GM23338 (cell line): ENCODE measurements around the gene NFKB1. TPM values are rescaled to one million over a fixed set of nuclear protein-coding genes. Genes with fewer than 3 reads are reported as not detected.

Experiments used
- ATAC-seq: fragments of 200-7000 bp; cut with Tn5 transposase; 3 replicates; pipeline ENCODE4 v1.9.1; 2020
- DNase-seq: peaks from one replicate; pipeline ENCODE4 v3.0.0-alpha.2; 2015; ENCODE audit warnings: low spot score
- H2AFZ ChIP-seq: fragments of 200-600 bp; sonication (generic); 2 replicates; pipeline ENCODE4 v1.8.0; 2016; ENCODE audit warnings: antibody characterized with exemption, mild to moderate bottlenecking, moderate library complexity
- H3F3A ChIP-seq: fragments of 200-600 bp; sonication (generic); replicated peaks from 2 replicates; pipeline ENCODE4 v1.8.0; 2017; ENCODE audit warnings: antibody characterized with exemption, mixed run types, low read depth
- H3K27ac ChIP-seq: fragments of 200-600 bp; sonication (generic); 2 replicates; pipeline ENCODE4 v1.6.1; 2016; ENCODE audit warnings: low read depth
- H3K27me3 ChIP-seq: fragments of 200-600 bp; sonication (generic); 2 replicates; pipeline ENCODE4 v1.8.0; 2016; ENCODE audit warnings: mild to moderate bottlenecking, mixed run types, moderate library complexity; ENCODE audit not compliant: insufficient read depth
- H3K36me3 ChIP-seq: fragments of 200-600 bp; sonication (generic); 2 replicates; pipeline ENCODE4 v1.8.0; 2016; ENCODE audit warnings: mild to moderate bottlenecking; ENCODE audit not compliant: insufficient read depth
- H3K4me1 ChIP-seq: fragments of 200-600 bp; sonication (generic); 2 replicates; pipeline ENCODE4 v1.8.0; 2016; ENCODE audit warnings: mild to moderate bottlenecking, moderate library complexity; ENCODE audit not compliant: insufficient read depth
- H3K4me2 ChIP-seq: fragments of 200-600 bp; sonication (generic); 2 replicates; pipeline ENCODE4 v1.7.1; 2017; ENCODE audit warnings: mixed run types
- H3K4me3 ChIP-seq: fragments of 200-600 bp; sonication (generic); 2 replicates; pipeline ENCODE4 v1.6.1; 2016; ENCODE audit warnings: mixed run types
- H3K79me2 ChIP-seq: fragments of 200-600 bp; sonication (generic); replicated peaks from 2 replicates; pipeline ENCODE4 v1.8.0; 2017; ENCODE audit warnings: mild to moderate bottlenecking; ENCODE audit not compliant: insufficient read depth
- H3K9me2 ChIP-seq: fragments of 200-600 bp; sonication (generic); 2 replicates; pipeline ENCODE4 v1.8.0; 2017; ENCODE audit not compliant: insufficient read depth
- H4K20me1 ChIP-seq: fragments of 200-600 bp; sonication (generic); replicated peaks from 2 replicates; pipeline ENCODE4 v1.8.0; 2017; ENCODE audit warnings: mild to moderate bottlenecking; ENCODE audit not compliant: insufficient read depth
- H3K27ac Mint-ChIP-seq: 2 replicates; pipeline ENCODE4 v1.8.0; 2020; ENCODE audit warnings: inconsistent platforms, mild to moderate bottlenecking, moderate library complexity, mixed read lengths
- H3K27me3 Mint-ChIP-seq: 3 replicates; pipeline ENCODE4 v1.8.0; 2022; ENCODE audit warnings: low read depth, mild to moderate bottlenecking, moderate library complexity, mixed read lengths, inconsistent platforms; ENCODE audit not compliant: insufficient read depth, poor library complexity
- H3K36me3 Mint-ChIP-seq: 3 replicates; pipeline ENCODE4 v1.8.0; 2021; ENCODE audit warnings: low read depth, mild to moderate bottlenecking, inconsistent platforms, moderate library complexity, mixed read lengths
- H3K4me1 Mint-ChIP-seq: 3 replicates; pipeline ENCODE4 v1.8.0; 2020; ENCODE audit warnings: mild to moderate bottlenecking, inconsistent platforms, mixed read lengths
- H3K4me3 Mint-ChIP-seq: 3 replicates; pipeline ENCODE4 v1.8.0; 2021; ENCODE audit warnings: moderate library complexity, mild to moderate bottlenecking, inconsistent platforms, mixed read lengths
- H3K9me3 Mint-ChIP-seq: 3 replicates; pipeline ENCODE4 v1.8.0; 2020; ENCODE audit warnings: moderate library complexity, mild to moderate bottlenecking, inconsistent platforms, mixed read lengths
- JUNB ChIP-seq: IDR thresholded peaks from one replicate; pipeline ENCODE4 v1.6.1; 2016; ENCODE audit warnings: antibody characterized with exemption; ENCODE audit not compliant: unreplicated experiment
- NANOG ChIP-seq: IDR thresholded peaks from 2 replicates; pipeline ENCODE4 v1.6.1; 2016; ENCODE audit warnings: antibody characterized with exemption, borderline replicate concordance
- REST ChIP-seq: IDR thresholded peaks from one replicate; pipeline ENCODE4 v1.6.1; 2018; ENCODE audit warnings: antibody characterized with exemption; ENCODE audit not compliant: unreplicated experiment
- polyA plus RNA-seq: library from polyadenylated mRNA; unstranded; fragments of >200 nt; fragmentation: Nextera tagmentation; extraction: Ambion mirVana; gene quantifications from 2 replicates; pipeline ENCODE4 v1.2.1, GENCODE V29; 2016
- total RNA-seq: library from RNA; depleted of rRNA; stranded (reverse); fragments of >200 nt; shearing (Covaris generic); gene quantifications from 2 replicates; pipeline ENCODE4 v1.2.3, GENCODE V29; 2014
- TF ChIP-seq, protein P1 (sequence below): fragments of 250-450 bp; sonication (Bioruptor Pico); IDR thresholded peaks from 2 replicates; pipeline ENCODE4 v1.5.0; 2020; ENCODE audit warnings: mild to moderate bottlenecking, moderate library complexity

Gene NFKB1
- total and polyA plus RNA-seq, 2 experiments from 2014 or later: 0.82 to 4.6 TPM

DNA sequence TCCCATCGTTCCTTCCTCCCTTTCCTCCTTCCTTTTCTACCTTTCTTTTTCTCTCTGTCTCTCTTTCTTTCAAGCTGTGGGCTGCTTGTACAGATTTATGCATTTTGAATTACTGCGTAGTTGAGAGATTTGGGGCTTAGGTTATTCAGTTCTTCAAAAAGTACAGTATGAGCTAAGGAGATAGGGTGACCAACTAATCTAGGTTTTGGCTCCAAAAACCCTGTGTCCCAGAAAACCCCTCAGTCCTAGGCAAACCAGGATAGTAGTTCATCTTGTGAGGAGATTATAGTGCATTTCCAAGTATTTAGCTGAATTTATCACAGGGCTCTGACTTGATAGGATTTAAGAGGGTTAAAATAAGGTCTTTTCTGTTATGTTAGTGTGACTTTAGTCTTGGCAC, 64.5 kb downstream of the NFKB1 start (continued):
- TF ChIP-seq REST: no peak

DNA sequence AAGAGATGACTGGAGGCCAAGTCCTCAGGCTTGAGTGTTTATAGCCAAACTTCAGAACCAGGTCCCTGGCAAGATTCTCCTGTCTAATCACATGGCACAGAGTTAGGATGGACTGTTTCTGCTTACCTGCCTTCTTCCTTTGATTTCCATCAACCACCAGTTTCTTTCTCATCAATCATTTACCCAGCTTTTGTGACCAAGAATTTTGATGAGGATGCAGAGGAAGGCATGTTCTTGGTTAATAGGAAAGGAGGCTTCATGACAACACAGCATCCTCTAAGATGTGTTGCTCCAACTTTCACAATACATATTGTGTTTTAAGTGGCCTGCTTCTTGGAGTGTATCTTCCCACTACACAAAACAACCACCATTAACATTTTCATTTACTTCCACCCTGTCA, 65.3 kb downstream of the NFKB1 start:
- Histone ChIP-seq H3K4me1 (no peaks in the 10 kb centered on the region; the same call in 1 of the 2 replicates), H3K79me2 (no peaks in the 10 kb centered on the region), H3K27me3 (no peaks in the 10 kb centered on the region), H4K20me1 (no peaks in the 10 kb centered on the region), H3K4me2 (no peak overlapping the region), H3K36me3 (no peaks in the 10 kb centered on the region), H3F3A (no peaks in the 10 kb centered on the region), H2AFZ (no peak overlapping the region), H3K27ac (no peak overlapping the region), H3K4me3 (no peak overlapping the region), H3K9me2 (no peaks in the 10 kb centered on the region)
- Mint-ChIP-seq H3K4me1 (peaks cover 6% of the 10 kb centered on the region; the same call in 2 of the 3 replicates), H3K27me3 (no peaks in the 10 kb centered on the region), H3K9me3 (no peaks in the 10 kb centered on the region), H3K36me3 (peaks cover 4% of the 10 kb centered on the region; the same call in 1 of the 3 replicates), H3K4me3 (no peak overlapping the region), H3K27ac (no peak overlapping the region)
- DNase-seq (no peak), ATAC-seq (no peak)
- no peak for TF ChIP-seq JUNB
- TF ChIP-seq NANOG: no peak
- TF ChIP-seq, protein P1, sequence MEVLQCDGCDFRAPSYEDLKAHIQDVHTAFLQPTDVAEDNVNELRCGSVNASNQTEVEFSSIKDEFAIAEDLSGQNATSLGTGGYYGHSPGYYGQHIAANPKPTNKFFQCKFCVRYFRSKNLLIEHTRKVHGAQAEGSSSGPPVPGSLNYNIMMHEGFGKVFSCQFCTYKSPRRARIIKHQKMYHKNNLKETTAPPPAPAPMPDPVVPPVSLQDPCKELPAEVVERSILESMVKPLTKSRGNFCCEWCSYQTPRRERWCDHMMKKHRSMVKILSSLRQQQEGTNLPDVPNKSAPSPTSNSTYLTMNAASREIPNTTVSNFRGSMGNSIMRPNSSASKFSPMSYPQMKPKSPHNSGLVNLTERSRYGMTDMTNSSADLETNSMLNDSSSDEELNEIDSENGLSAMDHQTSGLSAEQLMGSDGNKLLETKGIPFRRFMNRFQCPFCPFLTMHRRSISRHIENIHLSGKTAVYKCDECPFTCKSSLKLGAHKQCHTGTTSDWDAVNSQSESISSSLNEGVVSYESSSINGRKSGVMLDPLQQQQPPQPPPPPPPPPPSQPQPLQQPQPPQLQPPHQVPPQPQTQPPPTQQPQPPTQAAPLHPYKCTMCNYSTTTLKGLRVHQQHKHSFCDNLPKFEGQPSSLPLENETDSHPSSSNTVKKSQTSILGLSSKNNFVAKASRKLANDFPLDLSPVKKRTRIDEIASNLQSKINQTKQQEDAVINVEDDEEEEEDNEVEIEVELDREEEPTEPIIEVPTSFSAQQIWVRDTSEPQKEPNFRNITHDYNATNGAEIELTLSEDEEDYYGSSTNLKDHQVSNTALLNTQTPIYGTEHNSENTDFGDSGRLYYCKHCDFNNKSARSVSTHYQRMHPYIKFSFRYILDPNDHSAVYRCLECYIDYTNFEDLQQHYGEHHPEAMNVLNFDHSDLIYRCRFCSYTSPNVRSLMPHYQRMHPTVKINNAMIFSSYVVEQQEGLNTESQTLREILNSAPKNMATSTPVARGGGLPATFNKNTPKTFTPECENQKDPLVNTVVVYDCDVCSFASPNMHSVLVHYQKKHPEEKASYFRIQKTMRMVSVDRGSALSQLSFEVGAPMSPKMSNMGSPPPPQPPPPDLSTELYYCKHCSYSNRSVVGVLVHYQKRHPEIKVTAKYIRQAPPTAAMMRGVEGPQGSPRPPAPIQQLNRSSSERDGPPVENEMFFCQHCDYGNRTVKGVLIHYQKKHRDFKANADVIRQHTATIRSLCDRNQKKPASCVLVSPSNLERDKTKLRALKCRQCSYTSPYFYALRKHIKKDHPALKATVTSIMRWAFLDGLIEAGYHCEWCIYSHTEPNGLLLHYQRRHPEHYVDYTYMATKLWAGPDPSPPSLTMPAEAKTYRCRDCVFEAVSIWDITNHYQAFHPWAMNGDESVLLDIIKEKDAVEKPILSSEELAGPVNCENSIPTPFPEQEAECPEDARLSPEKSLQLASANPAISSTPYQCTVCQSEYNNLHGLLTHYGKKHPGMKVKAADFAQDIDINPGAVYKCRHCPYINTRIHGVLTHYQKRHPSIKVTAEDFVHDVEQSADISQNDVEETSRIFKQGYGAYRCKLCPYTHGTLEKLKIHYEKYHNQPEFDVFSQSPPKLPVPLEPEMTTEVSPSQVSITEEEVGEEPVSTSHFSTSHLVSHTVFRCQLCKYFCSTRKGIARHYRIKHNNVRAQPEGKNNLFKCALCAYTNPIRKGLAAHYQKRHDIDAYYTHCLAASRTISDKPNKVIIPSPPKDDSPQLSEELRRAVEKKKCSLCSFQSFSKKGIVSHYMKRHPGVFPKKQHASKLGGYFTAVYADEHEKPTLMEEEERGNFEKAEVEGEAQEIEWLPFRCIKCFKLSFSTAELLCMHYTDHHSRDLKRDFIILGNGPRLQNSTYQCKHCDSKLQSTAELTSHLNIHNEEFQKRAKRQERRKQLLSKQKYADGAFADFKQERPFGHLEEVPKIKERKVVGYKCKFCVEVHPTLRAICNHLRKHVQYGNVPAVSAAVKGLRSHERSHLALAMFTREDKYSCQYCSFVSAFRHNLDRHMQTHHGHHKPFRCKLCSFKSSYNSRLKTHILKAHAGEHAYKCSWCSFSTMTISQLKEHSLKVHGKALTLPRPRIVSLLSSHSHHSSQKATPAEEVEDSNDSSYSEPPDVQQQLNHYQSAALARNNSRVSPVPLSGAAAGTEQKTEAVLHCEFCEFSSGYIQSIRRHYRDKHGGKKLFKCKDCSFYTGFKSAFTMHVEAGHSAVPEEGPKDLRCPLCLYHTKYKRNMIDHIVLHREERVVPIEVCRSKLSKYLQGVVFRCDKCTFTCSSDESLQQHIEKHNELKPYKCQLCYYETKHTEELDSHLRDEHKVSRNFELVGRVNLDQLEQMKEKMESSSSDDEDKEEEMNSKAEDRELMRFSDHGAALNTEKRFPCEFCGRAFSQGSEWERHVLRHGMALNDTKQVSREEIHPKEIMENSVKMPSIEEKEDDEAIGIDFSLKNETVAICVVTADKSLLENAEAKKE: no peak
